CD4-positive, alpha-beta T cell treated with Interleukin-15 for 4 hours (primary cell): Measurements from ENCODE around the gene YBX2.
"Not testable (repeated sequence)": the region's sequence is repeated elsewhere in the genome, so short reads cannot be mapped to it uniquely, and the experiment has no call there.

ENCODE experiments used
- DNase-seq: peaks from one replicate; pipeline ENCODE4 v3.0.0-alpha.2; 2020; ENCODE audit warnings: low spot score

The YBX2 gene

GRCh38 chr17:7294614-7295153 is at the start of gene YBX2:
Gene YBX2, minus strand, starts transcription at chr17:7294639. Its CDS starts 139 bp downstream, at chr17:7294500.
- DNase-seq, result peak; percentile 70

GRCh38 chr17:7343250-7343649 is 48.8 kb upstream of the YBX2 start:
- no peak for DNase-seq

DNA sequence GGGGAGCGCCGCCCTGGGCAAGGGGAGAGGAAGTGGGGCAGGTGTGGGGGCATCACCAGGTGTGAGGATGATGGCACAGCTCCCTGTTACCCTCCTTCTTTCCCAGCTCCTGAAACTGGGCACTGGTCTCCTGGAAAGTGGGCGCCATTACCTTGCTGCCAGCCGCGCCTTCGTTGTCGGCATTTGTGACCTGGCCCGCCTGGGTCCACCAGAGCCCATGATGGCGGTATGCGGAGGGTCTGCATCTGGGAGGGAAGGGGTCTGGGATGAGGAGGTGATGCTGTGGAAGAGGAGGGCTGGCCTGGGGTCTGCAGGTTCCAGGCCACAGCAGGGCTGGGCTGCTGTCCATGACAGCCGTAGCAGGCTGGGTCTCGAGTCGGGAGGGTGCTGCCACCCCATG is 47.4 kb upstream of the YBX2 start:
- no peak for DNase-seq

GRCh38 chr17:7340179-7340578 is 45.7 kb upstream of the YBX2 start:
- no peak for DNase-seq

DNA sequence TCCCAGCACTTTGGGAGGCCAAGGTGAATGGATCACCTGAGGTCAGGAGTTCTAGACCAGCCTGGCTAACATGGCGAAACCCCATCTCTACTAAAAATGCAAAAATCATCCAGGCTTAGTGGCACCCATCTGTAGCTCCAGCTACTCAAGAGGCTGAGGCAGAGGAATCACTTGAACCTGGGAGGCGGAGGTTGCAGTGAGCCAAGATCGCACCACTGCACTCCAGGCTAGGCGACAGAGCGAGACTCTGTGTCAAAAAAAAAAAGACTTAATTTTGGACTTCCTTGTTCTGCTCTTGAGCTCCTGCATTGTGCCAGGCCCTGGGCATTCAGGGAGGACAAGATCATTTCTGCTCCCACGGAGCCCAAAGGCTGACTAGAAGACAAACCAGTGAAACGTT is 43.2 kb upstream of the YBX2 start:
- DNase-seq, result not testable (repeated sequence)

GRCh38 chr17:7336240-7337175 is 42.1 kb upstream of the YBX2 start, which contains the start of gene ACAP1:
Gene ACAP1, plus strand, starts transcription at chr17:7336529. Its CDS starts 206 bp downstream, at chr17:7336735.
- peak; percentile 87 for DNase-seq

DNA sequence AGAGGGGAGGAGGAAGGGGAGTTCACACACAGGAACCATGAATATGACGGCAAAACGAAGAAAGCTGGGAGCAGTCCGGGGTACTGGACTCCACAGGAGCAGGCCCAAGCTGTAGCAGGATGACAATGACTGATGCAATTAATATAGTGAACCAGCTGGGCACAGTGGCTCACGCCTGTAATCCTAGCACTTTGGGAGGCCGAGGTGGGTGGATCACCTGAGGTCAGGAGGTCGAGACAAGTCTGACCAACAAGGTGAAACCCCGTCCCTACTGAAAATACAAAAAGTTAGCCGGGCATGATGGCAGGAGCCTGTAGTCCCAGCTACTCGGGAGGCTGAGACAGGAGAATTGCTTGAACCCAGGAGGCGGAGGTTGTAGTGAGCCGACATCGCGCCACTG is 41.3 kb upstream of the YBX2 start:
- not testable (repeated sequence) for DNase-seq

- DNase-seq, result no peak
Measured at GRCh38 chr17:7334938-7335538, 40.6 kb upstream of the YBX2 start.

- DNase-seq, result peak; percentile 50
Measured at GRCh38 chr17:7332600-7333069, 38.2 kb upstream of the YBX2 start.

DNA sequence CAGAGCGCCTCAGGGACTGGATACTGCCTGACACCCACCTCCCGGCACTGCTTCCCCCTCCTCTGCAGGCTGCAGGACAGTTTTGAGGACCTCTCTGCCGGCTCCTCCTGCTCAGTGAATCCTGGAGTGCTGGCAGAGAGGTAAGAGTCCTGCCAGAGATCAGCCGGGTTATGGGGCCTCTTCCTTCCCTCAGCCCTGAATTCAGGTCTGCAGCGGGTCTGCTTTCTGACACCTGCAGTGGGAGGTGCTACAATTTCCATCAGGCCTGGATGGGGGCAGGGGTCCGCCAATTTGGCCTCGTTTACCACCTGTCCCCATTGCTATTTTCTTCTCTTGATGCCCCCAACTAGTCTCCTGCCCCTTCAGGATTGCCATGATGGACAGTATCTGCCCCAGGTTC is 37.7 kb upstream of the YBX2 start:
- DNase-seq, result no peak

- no peak for DNase-seq
Measured at GRCh38 chr17:7330638-7331015, 36.2 kb upstream of the YBX2 start.

DNA sequence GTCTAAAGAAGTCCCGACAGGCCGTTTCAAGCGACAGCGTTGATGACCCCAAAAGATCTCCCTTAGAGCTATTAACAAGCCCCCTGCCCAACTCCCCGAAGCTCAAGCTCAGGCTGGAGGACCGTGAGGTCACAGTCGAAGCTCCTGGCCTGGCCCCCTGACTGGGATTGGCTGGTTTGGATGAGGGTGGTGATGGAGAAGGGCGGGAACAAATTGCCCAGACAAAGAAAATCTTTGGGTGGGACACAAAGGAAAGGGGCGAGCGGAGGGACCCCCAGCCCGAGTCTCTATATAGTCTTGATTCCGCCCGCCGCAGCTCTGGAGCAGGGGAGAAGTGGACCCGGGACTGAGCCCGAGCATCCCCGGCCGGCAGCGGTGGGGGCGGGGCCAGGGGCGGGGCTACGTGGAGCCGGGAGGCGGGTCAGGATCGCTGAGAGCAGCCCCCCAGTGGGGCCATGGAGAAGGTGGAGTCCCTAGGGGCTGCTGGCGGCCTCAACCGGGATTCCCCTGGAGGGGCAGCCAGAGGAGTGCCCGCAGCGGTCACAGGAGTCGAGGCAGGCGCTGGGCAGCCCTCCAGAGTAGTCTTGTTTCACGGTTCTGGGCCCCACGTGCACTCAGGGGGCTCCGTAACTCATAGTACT is 35.7 kb upstream of the YBX2 start:
- peak; percentile 76 for DNase-seq

DNA sequence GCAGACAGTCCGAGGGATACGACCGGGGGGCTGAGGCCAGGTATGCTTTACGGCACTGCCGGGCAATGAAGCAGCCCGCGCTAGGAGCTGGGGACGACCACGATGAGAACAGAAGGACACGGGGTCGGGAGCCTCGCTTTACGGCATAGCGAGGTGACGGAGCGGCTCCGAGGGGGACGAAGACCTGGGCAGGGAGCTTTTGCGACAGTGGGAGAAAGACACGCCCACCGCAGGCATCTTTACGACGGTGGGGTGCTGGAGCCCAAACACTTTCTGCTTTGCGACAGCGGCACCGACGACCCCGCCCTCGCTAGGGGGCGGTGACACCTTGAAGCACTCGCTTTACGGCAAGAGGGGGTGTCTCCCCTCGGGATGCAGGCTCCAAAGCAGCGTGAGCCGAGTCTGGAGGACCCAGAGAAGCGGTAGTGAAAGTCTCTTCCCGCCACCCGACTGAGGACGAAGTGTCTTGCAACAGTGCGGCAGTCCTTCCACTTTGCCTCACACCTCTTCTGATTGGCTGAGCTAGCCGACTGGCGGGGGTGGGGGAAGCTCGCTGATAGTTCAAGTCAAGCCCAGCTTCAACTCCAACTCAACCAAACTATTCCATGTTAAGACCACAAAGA is 35.0 kb upstream of the YBX2 start:
- DNase-seq, result peak; percentile 97

DNA sequence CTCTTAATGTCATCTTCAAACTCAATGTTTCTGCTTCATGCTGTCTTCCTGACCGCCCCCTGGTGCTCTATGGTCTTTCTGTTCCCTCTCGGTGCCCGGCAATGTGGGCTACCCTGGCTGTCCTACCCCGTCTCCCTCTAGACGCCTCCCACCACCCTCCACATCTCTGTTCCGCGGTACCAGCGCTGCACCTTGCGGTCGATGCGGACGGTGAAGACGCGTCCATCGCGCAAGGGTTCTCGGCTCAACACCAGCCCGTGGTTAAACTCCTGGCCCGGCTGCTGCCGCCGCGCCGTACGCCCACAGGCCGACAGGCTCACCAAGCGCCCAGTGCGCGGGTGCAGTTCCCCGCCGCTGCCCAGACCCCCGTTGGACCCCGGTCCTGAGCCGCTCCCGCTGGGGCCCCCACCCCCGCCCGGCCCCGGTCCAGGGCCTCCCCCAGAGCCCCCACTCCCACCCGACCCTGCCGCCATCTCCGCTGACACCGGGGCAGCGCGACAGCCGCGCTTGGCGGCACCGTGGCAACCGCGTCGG is 34.5 kb upstream of the YBX2 start, which contains the start of gene NEURL4:
Gene NEURL4 (minus strand): TSS at position 496 of the 534 bp plus-strand sequence. CDS start 23 bp downstream, at position 473.
- DNase-seq, result no peak

DNA sequence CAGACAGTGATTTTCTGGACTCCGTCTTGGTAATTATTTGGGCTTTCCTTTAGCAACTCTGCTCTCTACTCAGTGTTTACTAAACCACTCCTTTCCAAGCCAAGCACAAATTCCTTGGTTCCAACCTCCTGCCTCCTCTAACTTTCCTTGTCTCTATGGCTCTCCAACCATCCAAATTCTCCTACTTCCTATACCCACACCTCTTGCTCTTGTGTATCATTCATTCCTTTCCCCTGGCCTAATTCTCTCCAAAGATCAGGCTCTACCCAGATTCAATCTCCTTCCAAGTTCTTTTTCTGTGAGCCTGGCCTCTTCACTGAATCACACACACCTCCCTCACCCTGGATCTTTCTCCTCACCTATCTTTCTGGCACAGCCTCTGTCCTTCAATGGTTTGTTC is 33.6 kb upstream of the YBX2 start:
- no peak for DNase-seq

GRCh38 chr17:7327501-7327900 is 33.1 kb upstream of the YBX2 start:
- no peak for DNase-seq

GRCh38 chr17:7327056-7327455 is 32.6 kb upstream of the YBX2 start:
- DNase-seq, result no peak

- no peak for DNase-seq
Measured at GRCh38 chr17:7326186-7326585, 31.7 kb upstream of the YBX2 start.

DNA sequence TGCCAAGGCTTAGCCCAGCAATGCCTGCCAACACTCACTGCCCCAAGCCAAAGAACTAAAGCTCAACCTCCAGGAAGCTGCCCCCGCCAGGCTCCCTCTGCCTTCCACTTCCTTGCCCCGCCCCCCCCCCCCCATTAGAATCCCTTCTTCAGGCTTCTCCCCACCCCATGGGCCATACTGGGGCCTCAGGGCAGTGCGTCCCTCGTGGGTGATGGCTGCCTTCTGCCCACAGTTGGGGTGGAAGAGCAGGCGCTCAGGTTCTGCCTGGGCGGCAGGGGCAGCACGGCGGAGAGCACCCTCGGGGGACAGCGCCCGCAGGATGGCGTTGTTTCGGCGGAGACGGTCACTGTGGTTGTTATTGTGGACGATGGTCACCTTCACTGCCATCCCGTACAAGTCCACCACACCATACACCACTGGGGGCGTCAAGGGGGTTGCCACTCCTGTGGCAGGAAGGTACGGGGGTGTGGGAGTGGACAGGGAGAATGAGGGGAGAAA is 30.6 kb upstream of the YBX2 start:
- DNase-seq, result no peak

DNA sequence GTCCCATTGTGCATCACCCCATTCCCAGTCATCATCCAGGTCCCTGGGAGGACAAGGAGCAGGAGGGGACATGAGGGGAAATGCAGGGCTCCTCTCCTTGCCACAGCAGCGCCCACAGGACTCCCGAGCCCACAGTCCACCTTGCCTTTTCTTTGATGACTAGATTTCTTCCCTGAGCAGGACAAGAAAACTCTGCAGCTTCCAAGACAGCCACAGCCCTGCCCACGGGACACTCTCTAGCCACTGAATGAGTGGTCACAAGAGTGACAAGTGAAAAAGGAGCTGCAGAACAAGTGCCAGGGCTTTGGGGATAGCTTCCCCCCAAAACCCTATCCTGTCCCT is 30.0 kb upstream of the YBX2 start:
- no peak for DNase-seq

- DNase-seq, result peak; percentile 66
Measured at GRCh38 chr17:7323731-7324437, 29.4 kb upstream of the YBX2 start.
